Hepatocyte (in vitro differentiated cells): Measurements from ENCODE around the gene GAPT.

Experiments used
- CTCF ChIP-seq: fragments of 200-600 bp; sonication (generic); IDR thresholded peaks from 2 replicates; pipeline ENCODE4 v1.5.1; 2016; ENCODE audit warnings: antibody characterized with exemption, mild to moderate bottlenecking; ENCODE audit not compliant: poor library complexity
- EZH2 ChIP-seq: fragments of 200-600 bp; sonication (generic); IDR thresholded peaks from 2 replicates; pipeline ENCODE4 v1.6.1; 2016; ENCODE audit warnings: antibody characterized with exemption, mild to moderate bottlenecking, borderline replicate concordance
- EZH2phosphoT487 ChIP-seq: fragments of 200-600 bp; sonication (generic); IDR thresholded peaks from one replicate; pipeline ENCODE4 v1.6.1; 2018; ENCODE audit warnings: antibody characterized with exemption, mild to moderate bottlenecking, low read depth, moderate library complexity; ENCODE audit not compliant: unreplicated experiment, severe bottlenecking

GRCh38 chr5:58523956-58524355 is 32.7 kb downstream of the GAPT start:
- TF ChIP-seq CTCF (no peak), EZH2 (no peak), EZH2phosphoT487 (no peak)
